22Rv1 (cell line): ENCODE measurements around the gene FBRS.

Source experiments
- ZFX ChIP-seq: fragments of 450-650 bp; IDR thresholded peaks from 2 replicates; pipeline ENCODE4 v1.6.1; 2017; ENCODE audit warnings: antibody characterized with exemption, borderline replicate concordance
- TF ChIP-seq, protein P1 (sequence below): fragments of 450-650 bp; IDR thresholded peaks from 2 replicates; pipeline ENCODE4 v1.5.1; 2017; ENCODE audit warnings: mild to moderate bottlenecking

DNA sequence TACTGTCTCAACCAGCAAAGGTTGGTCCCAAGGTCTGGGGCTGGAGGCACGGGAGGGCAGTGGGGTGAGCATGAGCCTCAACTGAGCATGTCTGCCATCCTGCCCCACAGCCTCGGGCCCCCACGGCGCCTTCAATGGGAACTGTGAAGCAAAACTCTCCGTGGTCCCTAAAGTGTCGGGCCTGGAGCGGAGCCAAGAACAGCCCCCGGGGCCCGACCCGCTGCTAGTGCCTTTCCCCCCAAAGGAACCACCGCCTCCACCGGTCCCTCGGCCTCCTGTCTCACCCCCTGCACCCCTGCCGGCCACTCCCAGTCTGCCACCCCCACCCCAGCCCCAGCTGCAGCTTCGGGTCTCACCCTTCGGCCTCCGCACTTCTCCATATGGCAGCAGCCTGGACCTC is 4.2 kb downstream of the FBRS start:
- no peak for TF ChIP-seq ZFX
- TF ChIP-seq, protein P1, sequence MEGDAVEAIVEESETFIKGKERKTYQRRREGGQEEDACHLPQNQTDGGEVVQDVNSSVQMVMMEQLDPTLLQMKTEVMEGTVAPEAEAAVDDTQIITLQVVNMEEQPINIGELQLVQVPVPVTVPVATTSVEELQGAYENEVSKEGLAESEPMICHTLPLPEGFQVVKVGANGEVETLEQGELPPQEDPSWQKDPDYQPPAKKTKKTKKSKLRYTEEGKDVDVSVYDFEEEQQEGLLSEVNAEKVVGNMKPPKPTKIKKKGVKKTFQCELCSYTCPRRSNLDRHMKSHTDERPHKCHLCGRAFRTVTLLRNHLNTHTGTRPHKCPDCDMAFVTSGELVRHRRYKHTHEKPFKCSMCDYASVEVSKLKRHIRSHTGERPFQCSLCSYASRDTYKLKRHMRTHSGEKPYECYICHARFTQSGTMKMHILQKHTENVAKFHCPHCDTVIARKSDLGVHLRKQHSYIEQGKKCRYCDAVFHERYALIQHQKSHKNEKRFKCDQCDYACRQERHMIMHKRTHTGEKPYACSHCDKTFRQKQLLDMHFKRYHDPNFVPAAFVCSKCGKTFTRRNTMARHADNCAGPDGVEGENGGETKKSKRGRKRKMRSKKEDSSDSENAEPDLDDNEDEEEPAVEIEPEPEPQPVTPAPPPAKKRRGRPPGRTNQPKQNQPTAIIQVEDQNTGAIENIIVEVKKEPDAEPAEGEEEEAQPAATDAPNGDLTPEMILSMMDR: no peak
